Neuron (in vitro differentiated cells): Measurements from ENCODE around the gene OSBP.

Experiments
- H2AFZ ChIP-seq: one replicate; pipeline ENCODE4 v1.6.1; 2013; ENCODE audit warnings: low read depth, mild to moderate bottlenecking, inconsistent platforms, low read length, moderate library complexity
- H3K27me3 ChIP-seq: one replicate; pipeline ENCODE4 v1.6.1; 2013; ENCODE audit warnings: low read length; ENCODE audit not compliant: insufficient read depth
- H3K36me3 ChIP-seq: one replicate; pipeline ENCODE4 v1.6.1; 2013; ENCODE audit warnings: low read length; ENCODE audit not compliant: insufficient read depth
- H3K4me1 ChIP-seq: one replicate; pipeline ENCODE4 v1.6.1; 2013; ENCODE audit warnings: low read length; ENCODE audit not compliant: insufficient read depth
- H3K4me3 ChIP-seq: 2 replicates; pipeline ENCODE4 v1.5.1; 2013; ENCODE audit warnings: mild to moderate bottlenecking, low read length, moderate library complexity
- H3K9me3 ChIP-seq: one replicate; pipeline ENCODE4 v1.6.1; 2013; ENCODE audit warnings: low read length

Gene OSBP

GRCh38 chr11:59617876-59618275, 2.3 kb upstream of the OSBP start:
- Histone ChIP-seq H3K27me3 (no peaks in the 10 kb centered on the region), H3K36me3 (no peaks in the 10 kb centered on the region), H3K4me3 (no peak overlapping the region), H3K9me3 (no peaks in the 10 kb centered on the region), H2AFZ (no peak overlapping the region), H3K4me1 (peaks cover 20% of the 10 kb centered on the region)

- peak overlapping the region; percentile 94 for H2AFZ ChIP-seq
- H3K36me3 ChIP-seq = no peaks in the 10 kb centered on the region
- peak overlapping the region; percentile 92 for H3K4me3 ChIP-seq
- H3K9me3 ChIP-seq = no peaks in the 10 kb centered on the region
- peaks cover 27% of the 10 kb centered on the region for H3K4me1 ChIP-seq
- no peaks in the 10 kb centered on the region for H3K27me3 ChIP-seq
Observed at GRCh38 chr11:59616396-59616982, 915 bp upstream of the OSBP start.

- Histone ChIP-seq H3K9me3 (no peaks in the 10 kb centered on the region), H3K27me3 (no peaks in the 10 kb centered on the region), H3K4me3 (peak overlapping the region; percentile 95), H3K4me1 (peaks cover 27% of the 10 kb centered on the region), H2AFZ (no peak overlapping the region), H3K36me3 (peaks cover 4% of the 10 kb centered on the region)
Observed at GRCh38 chr11:59615120-59615636, 396 bp downstream of the OSBP start.

- Histone ChIP-seq H2AFZ (no peak overlapping the region), H3K4me1 (peaks cover 27% of the 10 kb centered on the region), H3K36me3 (peaks cover 10% of the 10 kb centered on the region), H3K4me3 (peak overlapping the region; percentile 95), H3K27me3 (no peaks in the 10 kb centered on the region), H3K9me3 (no peaks in the 10 kb centered on the region)
Observed at GRCh38 chr11:59614277-59615119, 1.1 kb downstream of the OSBP start.

- peaks cover 36% of the 10 kb centered on the region for H3K36me3 ChIP-seq
- H3K4me3 ChIP-seq = no peak overlapping the region
Observed at GRCh38 chr11:59611570-59612565, 3.7 kb downstream of the OSBP start.

GRCh38 chr11:59610289-59610688, 5.3 kb downstream of the OSBP start:
- no peak overlapping the region for H2AFZ ChIP-seq
- no peaks in the 10 kb centered on the region for H3K9me3 ChIP-seq
- no peak overlapping the region for H3K4me3 ChIP-seq
- H3K4me1 ChIP-seq = peaks cover 24% of the 10 kb centered on the region
- no peaks in the 10 kb centered on the region for H3K27me3 ChIP-seq
- peaks cover 50% of the 10 kb centered on the region for H3K36me3 ChIP-seq

More at GRCh38 chr11:59611570-59612565, 3.7 kb downstream of the OSBP start:
- H3K4me1 ChIP-seq = peaks cover 27% of the 10 kb centered on the region
- no peak overlapping the region for H2AFZ ChIP-seq
- no peaks in the 10 kb centered on the region for H3K27me3 ChIP-seq
- no peaks in the 10 kb centered on the region for H3K9me3 ChIP-seq

- H3K9me3 ChIP-seq = no peaks in the 10 kb centered on the region
- H3K36me3 ChIP-seq = peaks cover 66% of the 10 kb centered on the region
Observed at GRCh38 chr11:59607703-59608454, 7.7 kb downstream of the OSBP start.

GRCh38 chr11:59602432-59602831, 13.1 kb downstream of the OSBP start:
- no peak overlapping the region for H3K4me3 ChIP-seq
- H3K27me3 ChIP-seq = no peaks in the 10 kb centered on the region
- no peaks in the 10 kb centered on the region for H3K9me3 ChIP-seq
- H2AFZ ChIP-seq = no peak overlapping the region
- H3K4me1 ChIP-seq = no peaks in the 10 kb centered on the region
- peaks cover 86% of the 10 kb centered on the region for H3K36me3 ChIP-seq

More at GRCh38 chr11:59607703-59608454, 7.7 kb downstream of the OSBP start:
- Histone ChIP-seq H3K27me3 (no peaks in the 10 kb centered on the region), H3K4me3 (no peak overlapping the region), H2AFZ (no peak overlapping the region), H3K4me1 (peaks cover 6% of the 10 kb centered on the region)

GRCh38 chr11:59601788-59602187, 13.8 kb downstream of the OSBP start:
- H3K4me3 ChIP-seq = no peak overlapping the region
- H3K36me3 ChIP-seq = peaks cover 80% of the 10 kb centered on the region
- no peaks in the 10 kb centered on the region for H3K27me3 ChIP-seq
- no peaks in the 10 kb centered on the region for H3K9me3 ChIP-seq
- H2AFZ ChIP-seq = no peak overlapping the region
- H3K4me1 ChIP-seq = no peaks in the 10 kb centered on the region

GRCh38 chr11:59600636-59601035, 14.9 kb downstream of the OSBP start:
- Histone ChIP-seq H3K9me3 (no peaks in the 10 kb centered on the region), H3K27me3 (no peaks in the 10 kb centered on the region), H3K4me3 (no peak overlapping the region), H3K36me3 (peaks cover 80% of the 10 kb centered on the region), H2AFZ (no peak overlapping the region), H3K4me1 (no peaks in the 10 kb centered on the region)

GRCh38 chr11:59600234-59600633, 15.3 kb downstream of the OSBP start:
- Histone ChIP-seq H3K36me3 (peaks cover 76% of the 10 kb centered on the region), H3K4me3 (no peak overlapping the region), H2AFZ (no peak overlapping the region), H3K9me3 (no peaks in the 10 kb centered on the region), H3K27me3 (no peaks in the 10 kb centered on the region), H3K4me1 (no peaks in the 10 kb centered on the region)

GRCh38 chr11:59598961-59599360, 16.6 kb downstream of the OSBP start:
- Histone ChIP-seq H3K4me1 (no peaks in the 10 kb centered on the region), H3K4me3 (no peak overlapping the region), H3K36me3 (peaks cover 79% of the 10 kb centered on the region), H3K27me3 (no peaks in the 10 kb centered on the region), H2AFZ (no peak overlapping the region), H3K9me3 (no peaks in the 10 kb centered on the region)
